Measurements from ENCODE around the gene CBFA2T3. TPM values are rescaled to one million over a fixed set of nuclear protein-coding genes. Genes with fewer than 3 reads are reported as not detected.

The CBFA2T3 gene
- total RNA-seq, 4 donors from 2014 or later = 1.4 to 5.8 (median 1.5) TPM

DNA sequence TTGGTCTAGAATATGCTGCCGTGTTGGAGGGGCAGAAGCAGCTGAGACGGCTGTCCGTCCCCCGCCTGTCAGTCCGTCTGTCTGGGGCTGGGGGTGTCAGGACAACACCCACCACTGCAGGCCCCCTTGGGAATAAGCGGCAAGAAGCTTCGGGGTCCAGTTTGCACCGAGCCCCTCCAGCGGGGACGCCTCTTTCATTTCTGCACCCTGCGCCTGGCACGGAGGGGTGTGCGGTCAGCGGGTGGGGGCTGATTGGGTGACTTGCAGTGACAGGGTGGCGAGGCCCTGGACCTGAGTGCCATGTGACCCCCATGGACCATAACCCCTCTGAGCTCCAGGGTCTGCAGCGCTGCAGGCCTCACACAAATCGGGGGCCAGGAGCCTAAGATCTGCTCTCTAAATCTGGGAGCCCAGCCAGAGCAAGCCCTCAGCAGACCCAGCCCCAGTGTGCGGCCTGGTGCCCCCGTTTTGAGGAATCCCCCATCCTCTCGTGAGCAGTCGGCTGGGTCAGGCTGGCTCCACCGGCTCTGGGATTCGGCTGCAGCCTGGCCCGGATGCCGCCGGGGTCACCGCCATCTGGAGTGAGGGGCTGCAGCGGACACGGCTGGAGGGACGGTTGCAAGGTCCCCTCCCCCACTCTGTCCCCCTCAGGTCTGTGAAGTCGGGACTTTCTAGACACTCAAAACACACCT is 8.3 kb downstream of the CBFA2T3 start:
- no peak overlapping the region for H3K27ac ChIP-seq
- no peak overlapping the region for H3K4me3 ChIP-seq
- no CpG with 5 or more reads among the region's 31 CpGs for WGBS, 2 donors (ENCODE audit: low coverage in 1 of 2)
- peaks cover 91% of the 10 kb centered on the region for H3K27me3 ChIP-seq
- no peak for ATAC-seq
- H3K36me3 ChIP-seq = no peaks in the 10 kb centered on the region
- no peaks in the 10 kb centered on the region for H3K9me3 ChIP-seq
- no peak for TF ChIP-seq EP300 (IDR thresholded peaks at IDR 0.05)
- TF ChIP-seq POLR2A (IDR thresholded peaks at IDR 0.05) = no peak
- TF ChIP-seq CTCF (IDR thresholded peaks at IDR 0.05) = no peak
- TF ChIP-seq POLR2AphosphoS5 (IDR thresholded peaks at IDR 0.05) = no peak
- H3K4me1 ChIP-seq = no peaks in the 10 kb centered on the region

GRCh38 chr16:88967830-88968588 is 9.0 kb downstream of the CBFA2T3 start:
- Histone ChIP-seq H3K9me3 (no peaks in the 10 kb centered on the region), H3K4me3 (no peak overlapping the region), H3K4me1 (no peaks in the 10 kb centered on the region), H3K27ac (no peak overlapping the region), H3K36me3 (no peaks in the 10 kb centered on the region), H3K27me3 (peaks cover 88% of the 10 kb centered on the region)
- TF ChIP-seq POLR2AphosphoS5 (IDR thresholded peaks at IDR 0.05) (no peak), CTCF (IDR thresholded peaks at IDR 0.05) (no peak), EP300 (IDR thresholded peaks at IDR 0.05) (no peak), POLR2A (IDR thresholded peaks at IDR 0.05) (no peak)
- no peak for ATAC-seq
- 63 to 100% methylated on average over 1 to 4 of the region's 29 CpGs for WGBS, 2 donors (ENCODE audit: low coverage in 1 of 2)

DNA sequence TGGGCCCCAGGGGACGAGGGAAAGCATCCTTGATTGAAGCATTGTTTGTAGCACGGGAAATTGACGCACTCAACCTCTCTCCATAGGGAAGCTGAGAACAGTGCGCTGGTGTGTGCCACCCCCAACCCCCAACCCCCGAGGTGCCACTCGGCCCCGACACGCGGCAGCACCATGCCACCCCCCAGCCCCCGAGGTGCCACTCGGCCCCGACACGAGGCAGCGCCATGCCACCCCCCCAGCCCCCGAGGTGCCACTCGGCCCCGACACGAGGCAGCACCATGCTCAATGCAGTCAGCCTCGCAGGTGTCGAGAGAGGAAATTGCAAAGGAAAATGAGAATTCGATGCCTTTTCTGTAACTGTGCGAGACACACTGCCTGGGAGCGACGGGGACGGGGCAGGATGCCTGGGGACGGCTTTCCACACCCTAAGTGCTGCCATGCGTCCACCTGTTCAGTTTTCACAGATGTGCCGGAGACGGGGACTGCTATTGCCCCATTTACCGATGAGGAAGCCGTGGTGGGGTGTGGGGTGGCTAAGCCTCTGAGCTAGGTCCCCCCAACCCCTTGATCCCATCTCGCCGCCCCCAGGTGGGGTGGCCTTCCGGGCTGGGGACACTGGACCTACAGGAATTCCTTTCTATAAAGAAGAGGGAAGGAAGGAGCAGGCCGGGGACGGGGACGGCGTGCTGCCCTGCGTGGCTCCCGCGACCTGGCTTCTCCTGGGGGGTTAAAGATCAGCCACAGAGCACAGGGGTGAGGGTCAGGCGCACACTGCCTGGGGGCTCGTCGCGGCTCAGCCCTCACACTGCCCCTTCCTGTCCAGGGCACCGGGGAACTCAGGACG is 9.8 kb downstream of the CBFA2T3 start:
- Histone ChIP-seq H3K9me3 (no peaks in the 10 kb centered on the region), H3K27me3 (peaks cover 87% of the 10 kb centered on the region), H3K27ac (no peak overlapping the region), H3K4me1 (no peaks in the 10 kb centered on the region), H3K36me3 (no peaks in the 10 kb centered on the region), H3K4me3 (no peak overlapping the region)
- TF ChIP-seq POLR2AphosphoS5 (IDR thresholded peaks at IDR 0.05) = no peak
- ATAC-seq = no peak
- 67 to 81% methylated on average over 3 to 15 of the region's 47 CpGs for WGBS, 2 donors (ENCODE audit: low coverage in 1 of 2)

GRCh38 chr16:88965826-88966480 is 11.1 kb downstream of the CBFA2T3 start:
- Histone ChIP-seq H3K27me3 (peaks cover 81% of the 10 kb centered on the region), H3K4me3 (no peak overlapping the region), H3K36me3 (no peaks in the 10 kb centered on the region), H3K27ac (no peak overlapping the region), H3K9me3 (no peaks in the 10 kb centered on the region), H3K4me1 (no peaks in the 10 kb centered on the region)
- WGBS, 2 donors (ENCODE audit: low coverage in 1 of 2) = 53% methylated on average over 3 of the region's 19 CpGs; no CpG with 5 or more reads in 1 of the 2 donors
- no peak for TF ChIP-seq POLR2A (IDR thresholded peaks at IDR 0.05)
- no peak for TF ChIP-seq POLR2AphosphoS5 (IDR thresholded peaks at IDR 0.05)
- no peak for TF ChIP-seq EP300 (IDR thresholded peaks at IDR 0.05)
- no peak for TF ChIP-seq CTCF (IDR thresholded peaks at IDR 0.05)
- no peak for ATAC-seq

- H3K4me1 ChIP-seq = no peaks in the 10 kb centered on the region
- H3K9me3 ChIP-seq = no peaks in the 10 kb centered on the region
- no peak overlapping the region for H3K27ac ChIP-seq
- TF ChIP-seq POLR2A (IDR thresholded peaks at IDR 0.05) (no peak), POLR2AphosphoS5 (IDR thresholded peaks at IDR 0.05) (no peak), EP300 (IDR thresholded peaks at IDR 0.05) (no peak), CTCF (IDR thresholded peaks at IDR 0.05) (no peak)
- H3K36me3 ChIP-seq = no peaks in the 10 kb centered on the region
- H3K4me3 ChIP-seq = no peak overlapping the region
- WGBS, 2 donors (ENCODE audit: low coverage in 1 of 2) = 50 to 62% methylated on average over 3 to 5 of the region's 8 CpGs
- peaks cover 77% of the 10 kb centered on the region for H3K27me3 ChIP-seq
- no peak for ATAC-seq
Observed at GRCh38 chr16:88965411-88965810, 11.6 kb downstream of the CBFA2T3 start.

All from gastroesophageal sphincter (tissue), 4 donors.